Upper lobe of right lung (tissue), 1 donor: ENCODE data around the gene TXNL4A. TPM values are rescaled to one million over a fixed set of nuclear protein-coding genes. Genes with fewer than 3 reads are reported as not detected.
A peak's percentile ranks its signal among the peaks of the same experiment; 100 is the strongest.

ENCODE experiments used
- ATAC-seq: fragments of 200-7000 bp; cut with Tn5 transposase; one replicate; pipeline ENCODE4 v1.9.1; 2020; ENCODE audit warnings: mild to moderate bottlenecking, moderate library complexity
- DNase-seq: peaks from one replicate; pipeline ENCODE4 v3.0.0-alpha.2; 2020
- H3K27ac ChIP-seq: fragments of 200-600 bp; one replicate; pipeline ENCODE4 v1.8.0; 2022
- H3K27me3 ChIP-seq: fragments of 200-600 bp; one replicate; pipeline ENCODE4 v1.8.0; 2022; ENCODE audit warnings: mild to moderate bottlenecking
- H3K36me3 ChIP-seq: fragments of 200-600 bp; one replicate; pipeline ENCODE4 v1.8.0; 2022
- H3K4me1 ChIP-seq: fragments of 200-600 bp; one replicate; pipeline ENCODE4 v1.8.0; 2022
- H3K4me3 ChIP-seq: fragments of 200-600 bp; one replicate; pipeline ENCODE4 v1.8.0; 2022; ENCODE audit warnings: mild to moderate bottlenecking
- H3K9me3 ChIP-seq: fragments of 200-600 bp; one replicate; pipeline ENCODE4 v1.8.0; 2022
- CTCF ChIP-seq: fragments of 200-600 bp; IDR thresholded peaks from one replicate; pipeline ENCODE4 v1.8.0; 2022; ENCODE audit warnings: antibody characterized with exemption
- intact Hi-C: fragments of 100-400 bp; cut with DNase I; formaldehyde crosslinking; loops from one replicate; pipeline ENCODE4 v1.11.0; 2022
- total RNA-seq: library from RNA; stranded (reverse); fragmentation: NEBNext Ultra II Directional; extraction: Animal tissue kit (Norgen Biotek cat#: 25700); gene quantifications from one replicate; pipeline ENCODE4 v1.2.1, GENCODE V29; 2021
- donor health status: DM: no; HTN: yes; CAD: no; lungs with severe emphysema.

TXNL4A gene
- total RNA-seq, 1 donor from 2014 or later, result 80.7 TPM

GRCh38 chr18:79951545-79952455 lies 36.6 kb downstream of the TXNL4A start, which contains the start of gene SLC66A2:
Gene SLC66A2, minus strand, starts transcription at chr18:79951653. Its CDS starts 727 bp downstream, at chr18:79950926.
- intact Hi-C loops, result no loop called here
- TF ChIP-seq CTCF, result no peak
- H3K4me1 ChIP-seq, result peaks cover 34% of the 10 kb centered on the region
- peak; percentile 88 for ATAC-seq
- peak within 1 kb of the TSS; percentile 81 for H3K27ac ChIP-seq
- no peaks in the 10 kb centered on the region for H3K27me3 ChIP-seq
- no peaks in the 10 kb centered on the region for H3K9me3 ChIP-seq
- peak within 1 kb of the TSS; percentile 76 for H3K4me3 ChIP-seq
- peak; percentile 98 for DNase-seq
- no peaks in the 10 kb centered on the region for H3K36me3 ChIP-seq

- ATAC-seq (peak; percentile 49), DNase-seq (peak; percentile 85)
- TF ChIP-seq CTCF, result no peak
- Histone ChIP-seq H3K27ac (peak overlapping the region; percentile 81), H3K4me1 (peaks cover 39% of the 10 kb centered on the region), H3K36me3 (no peaks in the 10 kb centered on the region), H3K9me3 (no peaks in the 10 kb centered on the region), H3K27me3 (no peaks in the 10 kb centered on the region), H3K4me3 (peak overlapping the region; percentile 76)
- intact Hi-C loops, result no loop called here
These were observed 37.6 kb downstream of the TXNL4A start for GRCh38 chr18:79950515-79951341.

GRCh38 chr18:79949697-79950487 lies 38.5 kb downstream of the TXNL4A start:
- Histone ChIP-seq H3K27ac (peak overlapping the region; percentile 81), H3K27me3 (no peaks in the 10 kb centered on the region), H3K4me1 (peaks cover 39% of the 10 kb centered on the region), H3K36me3 (no peaks in the 10 kb centered on the region), H3K9me3 (no peaks in the 10 kb centered on the region), H3K4me3 (peak overlapping the region; percentile 76)
- intact Hi-C loops, result no loop called here
- DNase-seq (no peak), ATAC-seq (peak; percentile 13)
- TF ChIP-seq CTCF, result no peak

GRCh38 chr18:79948719-79949411 lies 39.5 kb downstream of the TXNL4A start:
- H3K4me1 ChIP-seq, result peaks cover 38% of the 10 kb centered on the region
- H3K27ac ChIP-seq, result peak overlapping the region; percentile 81
- no peak for TF ChIP-seq CTCF
- H3K4me3 ChIP-seq, result peak overlapping the region; percentile 76
- no peak for ATAC-seq
- no peaks in the 10 kb centered on the region for H3K9me3 ChIP-seq
- no peak for DNase-seq
- no peaks in the 10 kb centered on the region for H3K27me3 ChIP-seq
- H3K36me3 ChIP-seq, result no peaks in the 10 kb centered on the region
- intact Hi-C loops, result no loop called here
